ENCODE measurements around the gene TGFA.

- TF ChIP-seq CTCF (IDR thresholded peaks at IDR 0.05): no peak
- TF ChIP-seq ZFX (IDR thresholded peaks at IDR 0.05; ENCODE audit: borderline replicate concordance): no peak
These were observed 47.8 kb downstream of the TGFA start for GRCh38 chr2:70505613-70506391.
